HCT116 (cell line): ENCODE results near the gene TTC33.

ENCODE experiments used
- CEBPB ChIP-seq: IDR thresholded peaks from 2 replicates; pipeline ENCODE4 v1.6.1; 2012; ENCODE audit warnings: low read depth
- EZH2 ChIP-seq: fragments of 200-600 bp; sonication (generic); IDR thresholded peaks from 2 replicates; pipeline ENCODE4 v1.6.1; 2017; ENCODE audit warnings: antibody characterized with exemption, mixed run types
- EZH2phosphoT487 ChIP-seq: fragments of 200-600 bp; IDR thresholded peaks from 2 replicates; pipeline ENCODE4 v1.6.1; 2018; ENCODE audit warnings: antibody characterized with exemption, borderline replicate concordance
- JUND ChIP-seq: IDR thresholded peaks from 2 replicates; pipeline ENCODE4 v1.6.1; 2012
- POLR2A ChIP-seq: IDR thresholded peaks from 2 replicates; pipeline ENCODE4 v1.7.0; 2011; ENCODE audit warnings: borderline replicate concordance; ENCODE audit not compliant: insufficient read depth, insufficient read length; ENCODE audit errors: extremely low read depth
- POLR2AphosphoS5 ChIP-seq: IDR thresholded peaks from 2 replicates; pipeline ENCODE4 v1.6.1; 2011; ENCODE audit warnings: mild to moderate bottlenecking, low read depth, low read length, moderate library complexity
- SIN3A ChIP-seq: IDR thresholded peaks from 2 replicates; pipeline ENCODE4 v1.6.1; 2012; ENCODE audit warnings: low read depth
- SRF ChIP-seq: IDR thresholded peaks from 2 replicates; pipeline ENCODE4 v1.6.1; 2012; ENCODE audit warnings: low read depth
- YY1 ChIP-seq: IDR thresholded peaks from 2 replicates; pipeline ENCODE4 v1.6.1; 2011; ENCODE audit warnings: low read length, low read depth, moderate library complexity, mild to moderate bottlenecking; ENCODE audit not compliant: insufficient replicate concordance; ENCODE audit errors: extremely low read depth
- TF ChIP-seq, protein P1 (sequence below), 3 experiments: fragments of 200-600 bp in 1 of 3; sonication (generic) in 1 of 3; IDR thresholded peaks in 2 of 3; conservative IDR thresholded peaks in 1 of 3; 2 replicates each; pipeline ENCODE4 v1.5.1; 2012 to 2017; ENCODE audit warnings: low read depth in 2 of 3, low read length in 2 of 3, antibody characterized with exemption in 1 of 3, borderline replicate concordance in 1 of 3, control low read depth in 1 of 3, mild to moderate bottlenecking in 1 of 3, mixed read lengths in 1 of 3, mixed run types in 1 of 3, moderate library complexity in 1 of 3; ENCODE audit not compliant: insufficient read depth in 1 of 3
- TF ChIP-seq, protein P2 (sequence below): IDR thresholded peaks from 2 replicates; pipeline ENCODE4 v1.6.1; 2012; ENCODE audit warnings: low read depth
- TF ChIP-seq, protein P3 (sequence below): IDR thresholded peaks from 2 replicates; pipeline ENCODE4 v1.6.1; 2012

DNA sequence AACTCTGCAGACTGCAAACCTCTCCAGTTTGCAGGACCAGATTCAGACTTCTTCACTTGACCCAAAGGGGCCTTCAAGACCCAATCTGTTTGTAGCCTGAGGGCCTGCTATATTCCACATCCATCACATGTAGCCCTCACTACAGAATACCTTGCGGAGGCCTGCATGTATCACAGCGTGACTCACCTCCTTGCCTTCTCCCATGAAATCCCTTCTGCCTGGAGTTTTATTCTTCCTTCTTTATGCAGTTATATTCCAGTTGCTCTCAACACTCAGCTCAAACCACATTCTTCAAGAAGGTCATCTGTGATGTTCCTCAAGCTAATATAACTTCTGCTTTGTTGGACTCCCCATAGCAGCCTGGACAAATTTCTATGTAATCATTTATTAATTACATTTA lies 274.5 kb downstream of the TTC33 start:
- TF ChIP-seq, protein P1, sequence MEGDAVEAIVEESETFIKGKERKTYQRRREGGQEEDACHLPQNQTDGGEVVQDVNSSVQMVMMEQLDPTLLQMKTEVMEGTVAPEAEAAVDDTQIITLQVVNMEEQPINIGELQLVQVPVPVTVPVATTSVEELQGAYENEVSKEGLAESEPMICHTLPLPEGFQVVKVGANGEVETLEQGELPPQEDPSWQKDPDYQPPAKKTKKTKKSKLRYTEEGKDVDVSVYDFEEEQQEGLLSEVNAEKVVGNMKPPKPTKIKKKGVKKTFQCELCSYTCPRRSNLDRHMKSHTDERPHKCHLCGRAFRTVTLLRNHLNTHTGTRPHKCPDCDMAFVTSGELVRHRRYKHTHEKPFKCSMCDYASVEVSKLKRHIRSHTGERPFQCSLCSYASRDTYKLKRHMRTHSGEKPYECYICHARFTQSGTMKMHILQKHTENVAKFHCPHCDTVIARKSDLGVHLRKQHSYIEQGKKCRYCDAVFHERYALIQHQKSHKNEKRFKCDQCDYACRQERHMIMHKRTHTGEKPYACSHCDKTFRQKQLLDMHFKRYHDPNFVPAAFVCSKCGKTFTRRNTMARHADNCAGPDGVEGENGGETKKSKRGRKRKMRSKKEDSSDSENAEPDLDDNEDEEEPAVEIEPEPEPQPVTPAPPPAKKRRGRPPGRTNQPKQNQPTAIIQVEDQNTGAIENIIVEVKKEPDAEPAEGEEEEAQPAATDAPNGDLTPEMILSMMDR (IDR thresholded peaks at IDR 0.05 in 2 of 3, conservative IDR thresholded peaks at IDR 0.05 in 1 of 3; ENCODE audit: borderline replicate concordance in 1 of 3, insufficient read depth in 1 of 3, low read depth in 2 of 3, low read length in 2 of 3): no peak
- TF ChIP-seq EZH2 (no peak), POLR2A (no peak), CEBPB (no peak), SRF (no peak), JUND (no peak), SIN3A (no peak), EZH2phosphoT487 (no peak), POLR2AphosphoS5 (no peak), YY1 (no peak)
- TF ChIP-seq, protein P2, sequence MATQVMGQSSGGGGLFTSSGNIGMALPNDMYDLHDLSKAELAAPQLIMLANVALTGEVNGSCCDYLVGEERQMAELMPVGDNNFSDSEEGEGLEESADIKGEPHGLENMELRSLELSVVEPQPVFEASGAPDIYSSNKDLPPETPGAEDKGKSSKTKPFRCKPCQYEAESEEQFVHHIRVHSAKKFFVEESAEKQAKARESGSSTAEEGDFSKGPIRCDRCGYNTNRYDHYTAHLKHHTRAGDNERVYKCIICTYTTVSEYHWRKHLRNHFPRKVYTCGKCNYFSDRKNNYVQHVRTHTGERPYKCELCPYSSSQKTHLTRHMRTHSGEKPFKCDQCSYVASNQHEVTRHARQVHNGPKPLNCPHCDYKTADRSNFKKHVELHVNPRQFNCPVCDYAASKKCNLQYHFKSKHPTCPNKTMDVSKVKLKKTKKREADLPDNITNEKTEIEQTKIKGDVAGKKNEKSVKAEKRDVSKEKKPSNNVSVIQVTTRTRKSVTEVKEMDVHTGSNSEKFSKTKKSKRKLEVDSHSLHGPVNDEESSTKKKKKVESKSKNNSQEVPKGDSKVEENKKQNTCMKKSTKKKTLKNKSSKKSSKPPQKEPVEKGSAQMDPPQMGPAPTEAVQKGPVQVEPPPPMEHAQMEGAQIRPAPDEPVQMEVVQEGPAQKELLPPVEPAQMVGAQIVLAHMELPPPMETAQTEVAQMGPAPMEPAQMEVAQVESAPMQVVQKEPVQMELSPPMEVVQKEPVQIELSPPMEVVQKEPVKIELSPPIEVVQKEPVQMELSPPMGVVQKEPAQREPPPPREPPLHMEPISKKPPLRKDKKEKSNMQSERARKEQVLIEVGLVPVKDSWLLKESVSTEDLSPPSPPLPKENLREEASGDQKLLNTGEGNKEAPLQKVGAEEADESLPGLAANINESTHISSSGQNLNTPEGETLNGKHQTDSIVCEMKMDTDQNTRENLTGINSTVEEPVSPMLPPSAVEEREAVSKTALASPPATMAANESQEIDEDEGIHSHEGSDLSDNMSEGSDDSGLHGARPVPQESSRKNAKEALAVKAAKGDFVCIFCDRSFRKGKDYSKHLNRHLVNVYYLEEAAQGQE: no peak
- TF ChIP-seq, protein P3, sequence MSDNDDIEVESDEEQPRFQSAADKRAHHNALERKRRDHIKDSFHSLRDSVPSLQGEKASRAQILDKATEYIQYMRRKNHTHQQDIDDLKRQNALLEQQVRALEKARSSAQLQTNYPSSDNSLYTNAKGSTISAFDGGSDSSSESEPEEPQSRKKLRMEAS: no peak
